GM18907 (cell line): Measurements from ENCODE around the gene ACSF2.
"Not testable (repeated sequence)": the region's sequence is repeated elsewhere in the genome, so short reads cannot be mapped to it uniquely, and the experiment has no call there.

ENCODE experiments used
- ATAC-seq: cut with Tn5 transposase; IDR thresholded peaks from one replicate; pipeline ENCODE4 v1.9.1; 2021; ENCODE audit warnings: mild to moderate bottlenecking, moderate library complexity; ENCODE audit not compliant: unreplicated experiment

Gene ACSF2

GRCh38 chr17:50407921-50408320 is 18.1 kb upstream of the ACSF2 start:
- no peak for ATAC-seq

- ATAC-seq: no peak
Measured at GRCh38 chr17:50412188-50412732, 13.8 kb upstream of the ACSF2 start.

- ATAC-seq: no peak
Measured at GRCh38 chr17:50414808-50415207, 11.2 kb upstream of the ACSF2 start.

- not testable (repeated sequence) for ATAC-seq
Measured at GRCh38 chr17:50419577-50419976, 6.4 kb upstream of the ACSF2 start.

GRCh38 chr17:50420419-50421112 is 5.5 kb upstream of the ACSF2 start:
- ATAC-seq: no peak

GRCh38 chr17:50421308-50422051 is 4.5 kb upstream of the ACSF2 start:
- no peak for ATAC-seq

GRCh38 chr17:50422738-50423137 is 3.3 kb upstream of the ACSF2 start:
- no peak for ATAC-seq

GRCh38 chr17:50423553-50424159 is 2.4 kb upstream of the ACSF2 start:
- ATAC-seq: no peak

GRCh38 chr17:50424246-50424995 is 1.6 kb upstream of the ACSF2 start:
- ATAC-seq: no peak

GRCh38 chr17:50424996-50425681 is 879 bp upstream of the ACSF2 start:
- no peak for ATAC-seq

- no peak for ATAC-seq
Measured at GRCh38 chr17:50426472-50426782, 409 bp downstream of the ACSF2 start.

GRCh38 chr17:50426814-50427787 is 1.1 kb downstream of the ACSF2 start:
- no peak for ATAC-seq

- not testable (repeated sequence) for ATAC-seq
Measured at GRCh38 chr17:50428126-50428525, 2.1 kb downstream of the ACSF2 start.

- ATAC-seq: no peak
Measured at GRCh38 chr17:50428831-50429424, 2.9 kb downstream of the ACSF2 start.

GRCh38 chr17:50429793-50430192 is 3.8 kb downstream of the ACSF2 start:
- no peak for ATAC-seq

GRCh38 chr17:50430821-50431618 is 5.0 kb downstream of the ACSF2 start:
- ATAC-seq: no peak

- no peak for ATAC-seq
Measured at GRCh38 chr17:50432125-50432762, 6.2 kb downstream of the ACSF2 start.

- no peak for ATAC-seq
Measured at GRCh38 chr17:50437409-50437808, 11.4 kb downstream of the ACSF2 start.
